ENCODE measurements around the gene ANGPTL3.

The ANGPTL3 gene

DNA sequence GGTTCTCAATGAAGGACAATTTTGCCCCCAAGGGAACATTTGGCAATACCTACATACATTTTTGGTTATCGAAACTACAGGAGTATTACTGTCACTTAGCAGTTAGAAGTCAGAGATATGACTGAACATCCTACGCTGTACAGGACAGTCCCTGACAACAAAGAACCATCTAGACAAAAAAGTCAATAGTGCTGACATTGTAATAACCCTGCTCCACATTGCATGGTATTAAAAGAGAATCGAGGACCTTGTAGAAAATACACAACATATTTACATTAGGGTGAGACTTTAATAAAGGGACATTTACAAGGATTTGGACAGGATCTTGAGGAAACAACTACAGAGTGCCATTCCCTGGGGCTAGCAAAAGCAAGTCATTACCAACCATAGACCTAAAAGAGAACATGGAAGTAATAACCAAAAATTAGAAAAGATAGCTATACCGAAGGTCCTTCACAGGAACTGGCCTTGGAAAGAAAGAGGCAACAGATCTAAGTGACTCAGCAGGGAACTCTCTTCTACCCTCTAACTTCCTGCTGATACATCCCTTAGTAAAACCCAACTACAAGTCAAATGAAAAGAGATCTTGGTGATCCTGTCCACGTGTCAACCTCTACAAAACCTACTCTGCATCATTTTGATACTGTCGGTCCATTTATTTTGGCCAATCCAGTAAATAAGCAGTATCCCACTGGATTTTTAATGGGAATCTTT is 40.2 kb downstream of the ANGPTL3 start:
- no peak for DNase-seq

DNA sequence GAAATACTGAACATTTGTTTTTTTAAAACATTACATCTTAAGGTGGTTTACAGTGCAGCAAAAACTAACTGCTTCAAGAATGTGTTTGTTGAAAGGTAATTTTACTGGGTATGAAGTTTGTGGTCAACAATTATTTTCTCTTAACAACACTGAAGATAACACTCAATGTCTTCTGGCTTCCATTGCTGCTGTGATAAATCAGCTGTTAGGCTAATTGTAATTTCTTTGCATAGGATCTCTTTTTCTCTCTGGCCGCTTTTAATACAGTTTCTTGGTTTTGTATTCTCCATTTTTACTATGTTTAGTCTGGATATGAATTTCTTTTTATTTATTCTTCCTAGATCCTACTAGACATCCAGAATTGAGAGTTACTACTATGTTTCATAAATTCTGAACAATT is 46.0 kb downstream of the ANGPTL3 start:
- DNase-seq: no peak

DNA sequence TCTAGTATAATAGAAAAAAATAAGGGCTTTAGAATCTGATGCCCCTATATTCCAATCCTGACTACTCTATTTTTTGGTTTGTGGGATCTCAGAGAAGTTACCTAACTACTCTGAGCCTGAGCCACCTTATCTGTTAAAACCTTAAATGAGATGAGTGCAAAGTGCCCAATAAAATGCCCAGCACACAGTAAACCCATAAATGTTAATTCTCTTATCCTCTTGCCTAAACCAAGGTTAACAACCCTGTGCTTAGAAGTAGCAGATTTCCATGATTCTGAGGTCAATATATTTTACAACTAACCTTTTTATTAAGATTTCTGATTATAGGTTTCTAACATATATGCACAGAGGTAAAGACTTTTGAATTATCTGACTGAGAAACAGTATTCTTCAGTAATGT is 55.1 kb downstream of the ANGPTL3 start:
- DNase-seq: no peak

GRCh38 chr1:62654744-62655143 is 57.4 kb downstream of the ANGPTL3 start:
- DNase-seq: no peak

Data from CD4-positive, alpha-beta T cell treated with Interleukin-4 for 4 hours (primary cell).